HG03108 (cell line): ENCODE data around the gene BLMH.
"Not testable (repeated sequence)": the region's sequence is repeated elsewhere in the genome, so short reads cannot be mapped to it uniquely, and the experiment has no call there.

Experiments used
- ATAC-seq: cut with Tn5 transposase; IDR thresholded peaks from one replicate; pipeline ENCODE4 v1.9.1; 2021; ENCODE audit warnings: moderate library complexity; ENCODE audit not compliant: unreplicated experiment

The BLMH gene

GRCh38 chr17:30232015-30232823 lies 59.5 kb downstream of the BLMH start:
- ATAC-seq, result no peak

GRCh38 chr17:30230596-30231125 lies 61.1 kb downstream of the BLMH start:
- no peak for ATAC-seq

- not testable (repeated sequence) for ATAC-seq
Observed at GRCh38 chr17:30230009-30230408, 61.7 kb downstream of the BLMH start.

GRCh38 chr17:30229012-30229411 lies 62.7 kb downstream of the BLMH start:
- no peak for ATAC-seq

GRCh38 chr17:30228011-30228410 lies 63.7 kb downstream of the BLMH start:
- ATAC-seq, result no peak

GRCh38 chr17:30226878-30227277 lies 64.9 kb downstream of the BLMH start:
- no peak for ATAC-seq

- ATAC-seq, result no peak
Observed at GRCh38 chr17:30225919-30226553, 65.7 kb downstream of the BLMH start.

- ATAC-seq, result no peak
Observed at GRCh38 chr17:30225112-30225511, 66.6 kb downstream of the BLMH start.

- no peak for ATAC-seq
Observed at GRCh38 chr17:30224419-30224960, 67.3 kb downstream of the BLMH start.

GRCh38 chr17:30222721-30223175 lies 69.0 kb downstream of the BLMH start:
- ATAC-seq, result no peak

- no peak for ATAC-seq
Observed at GRCh38 chr17:30222251-30222650, 69.5 kb downstream of the BLMH start.

- no peak for ATAC-seq
Observed at GRCh38 chr17:30221346-30221745, 70.4 kb downstream of the BLMH start.

GRCh38 chr17:30220414-30220813 lies 71.3 kb downstream of the BLMH start:
- ATAC-seq, result no peak

GRCh38 chr17:30219833-30220232 lies 71.9 kb downstream of the BLMH start:
- no peak for ATAC-seq

- no peak for ATAC-seq
Observed at GRCh38 chr17:30219315-30219714, 72.4 kb downstream of the BLMH start.

- ATAC-seq, result no peak
Observed at GRCh38 chr17:30218799-30219198, 72.9 kb downstream of the BLMH start.

- ATAC-seq, result no peak
Observed at GRCh38 chr17:30217746-30218245, 73.9 kb downstream of the BLMH start.

GRCh38 chr17:30217054-30217453 lies 74.7 kb downstream of the BLMH start:
- no peak for ATAC-seq

- peak; percentile 62 for ATAC-seq
Observed at GRCh38 chr17:30212750-30213149, 79.0 kb downstream of the BLMH start.

GRCh38 chr17:30211371-30211770 lies 80.4 kb downstream of the BLMH start:
- no peak for ATAC-seq

GRCh38 chr17:30210901-30211300 lies 80.8 kb downstream of the BLMH start:
- ATAC-seq, result no peak

- no peak for ATAC-seq
Observed at GRCh38 chr17:30210366-30210765, 81.4 kb downstream of the BLMH start.
